Cardiac muscle cell (in vitro differentiated cells and primary cell): ENCODE measurements around the gene OCRL. TPM values are rescaled to one million over a fixed set of nuclear protein-coding genes. Genes with fewer than 3 reads are reported as not detected.
A peak's percentile ranks its signal among the peaks of the same experiment; 100 is the strongest.
"Not testable (repeated sequence)": the region's sequence is repeated elsewhere in the genome, so short reads cannot be mapped to it uniquely, and the experiment has no call there.

ENCODE experiments used
- DNase-seq, 2 donors: peaks; one replicate each; pipeline versions ENCODE4 v3.0.0 to v3.0.0-alpha.2; 2010 to 2017; ENCODE audit warnings: low read depth in 1 of 2, low spot score in 1 of 2
- H3K27ac ChIP-seq: fragments of 200-600 bp; sonication (generic); 2 replicates; pipeline ENCODE4 v1.5.1; 2016
- H3K27me3 ChIP-seq: fragments of 200-600 bp; sonication (generic); 2 replicates; pipeline ENCODE4 v1.6.0; 2016; ENCODE audit warnings: control low read depth
- H3K36me3 ChIP-seq: fragments of 200-600 bp; sonication (generic); 2 replicates; pipeline ENCODE4 v1.5.1; 2016; ENCODE audit warnings: control low read depth
- H3K4me1 ChIP-seq: fragments of 200-600 bp; sonication (generic); 2 replicates; pipeline ENCODE4 v1.8.1; 2017; ENCODE audit warnings: low read depth, mild to moderate bottlenecking, mixed run types
- H3K4me3 ChIP-seq: fragments of 200-600 bp; sonication (generic); 2 replicates; pipeline ENCODE4 v1.5.1; 2016; ENCODE audit warnings: mild to moderate bottlenecking
- H3K9me3 ChIP-seq: fragments of 200-600 bp; sonication (generic); 2 replicates; pipeline ENCODE4 v1.5.1; 2017; ENCODE audit warnings: low read depth, mild to moderate bottlenecking, control low read depth
- polyA plus RNA-seq: library from polyadenylated mRNA; unstranded; fragments of >200 nt; fragmentation: Nextera tagmentation; extraction: Ambion mirVana; gene quantifications from 2 replicates; pipeline ENCODE4 v1.2.1, GENCODE V29; 2016
- total RNA-seq: library from RNA; depleted of rRNA; stranded (reverse); fragments of >200 nt; gene quantifications from 2 replicates; pipeline ENCODE4 v1.2.3, GENCODE V29; 2016
- TF ChIP-seq, protein P1 (sequence below): IDR thresholded peaks from 2 replicates; pipeline ENCODE4 v1.5.1; 2012; ENCODE audit warnings: low read depth, mild to moderate bottlenecking, low read length

The OCRL gene
- total and polyA plus RNA-seq, 2 experiments from 2014 or later = 6.3 to 15.3 TPM

DNA sequence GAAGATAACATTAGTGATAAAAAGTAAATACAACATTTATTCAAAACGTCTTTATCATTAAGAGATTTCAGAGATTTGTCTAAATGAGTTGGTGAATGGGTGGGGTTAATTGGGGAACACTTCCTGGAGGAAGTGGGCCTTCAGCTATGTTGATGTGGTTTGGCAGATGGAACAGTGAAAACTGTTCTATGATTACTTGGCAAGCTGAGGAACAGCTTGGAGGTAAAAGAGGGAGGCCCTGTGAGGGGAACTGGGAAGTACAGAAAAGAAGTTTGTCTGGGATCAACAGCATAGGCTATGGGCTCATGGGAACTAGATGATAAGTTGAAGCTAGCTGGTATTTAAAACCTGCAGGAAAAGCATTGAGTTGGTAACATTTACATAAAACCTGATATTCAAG lies 26.0 kb downstream of the OCRL start:
- Histone ChIP-seq H3K27ac (no peak overlapping the region), H3K4me1 (no peaks in the 10 kb centered on the region), H3K4me3 (no peak overlapping the region), H3K36me3 (peaks cover 32% of the 10 kb centered on the region), H3K9me3 (no peaks in the 10 kb centered on the region), H3K27me3 (no peaks in the 10 kb centered on the region)
- DNase-seq = peak in 1 of 2 donors; percentile 56
- TF ChIP-seq, protein P1, sequence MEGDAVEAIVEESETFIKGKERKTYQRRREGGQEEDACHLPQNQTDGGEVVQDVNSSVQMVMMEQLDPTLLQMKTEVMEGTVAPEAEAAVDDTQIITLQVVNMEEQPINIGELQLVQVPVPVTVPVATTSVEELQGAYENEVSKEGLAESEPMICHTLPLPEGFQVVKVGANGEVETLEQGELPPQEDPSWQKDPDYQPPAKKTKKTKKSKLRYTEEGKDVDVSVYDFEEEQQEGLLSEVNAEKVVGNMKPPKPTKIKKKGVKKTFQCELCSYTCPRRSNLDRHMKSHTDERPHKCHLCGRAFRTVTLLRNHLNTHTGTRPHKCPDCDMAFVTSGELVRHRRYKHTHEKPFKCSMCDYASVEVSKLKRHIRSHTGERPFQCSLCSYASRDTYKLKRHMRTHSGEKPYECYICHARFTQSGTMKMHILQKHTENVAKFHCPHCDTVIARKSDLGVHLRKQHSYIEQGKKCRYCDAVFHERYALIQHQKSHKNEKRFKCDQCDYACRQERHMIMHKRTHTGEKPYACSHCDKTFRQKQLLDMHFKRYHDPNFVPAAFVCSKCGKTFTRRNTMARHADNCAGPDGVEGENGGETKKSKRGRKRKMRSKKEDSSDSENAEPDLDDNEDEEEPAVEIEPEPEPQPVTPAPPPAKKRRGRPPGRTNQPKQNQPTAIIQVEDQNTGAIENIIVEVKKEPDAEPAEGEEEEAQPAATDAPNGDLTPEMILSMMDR = no peak

GRCh38 chrX:129568349-129568748 lies 28.3 kb downstream of the OCRL start:
- no peaks in the 10 kb centered on the region for H3K27me3 ChIP-seq
- TF ChIP-seq, protein P1 = no peak
- no peaks in the 10 kb centered on the region for H3K9me3 ChIP-seq
- no peak overlapping the region for H3K4me3 ChIP-seq
- no peak for DNase-seq
- H3K27ac ChIP-seq = no peak overlapping the region
- H3K36me3 ChIP-seq = peaks cover 21% of the 10 kb centered on the region
- no peaks in the 10 kb centered on the region for H3K4me1 ChIP-seq

DNA sequence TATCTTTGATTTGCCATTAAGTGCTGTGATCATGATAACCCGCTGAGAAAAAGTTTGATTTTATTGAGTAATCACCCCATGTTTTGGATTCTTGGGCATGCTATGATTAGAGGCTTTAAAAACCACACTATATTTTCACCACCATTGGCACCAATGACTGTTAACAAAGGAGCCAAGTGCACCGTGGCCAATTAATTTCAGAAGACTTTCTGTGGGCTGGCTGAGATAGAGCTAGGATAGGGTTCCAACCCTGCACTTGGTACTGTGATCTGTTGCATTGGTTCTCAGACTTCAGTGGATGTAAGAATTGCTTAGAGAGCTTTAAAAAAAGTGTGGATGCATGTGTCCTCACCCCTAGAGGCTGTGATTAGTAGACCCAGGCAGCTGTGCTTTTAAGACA lies 32.4 kb downstream of the OCRL start:
- Histone ChIP-seq H3K27me3 (no peaks in the 10 kb centered on the region), H3K4me1 (no peaks in the 10 kb centered on the region), H3K9me3 (no peaks in the 10 kb centered on the region), H3K36me3 (peaks cover 18% of the 10 kb centered on the region), H3K4me3 (no peak overlapping the region), H3K27ac (no peak overlapping the region)
- TF ChIP-seq, protein P1 = no peak
- DNase-seq = peak in 1 of 2 donors; percentile 24

- H3K27me3 ChIP-seq, H3K27ac ChIP-seq, H3K4me1 ChIP-seq, H3K9me3 ChIP-seq, H3K4me3 ChIP-seq, DNase-seq: not testable (repeated sequence)
- H3K36me3 ChIP-seq = peaks cover 18% of the 10 kb centered on the region
Observed at GRCh38 chrX:129573652-129574051, 33.6 kb downstream of the OCRL start.

GRCh38 chrX:129574214-129574613 lies 34.2 kb downstream of the OCRL start:
- peaks cover 16% of the 10 kb centered on the region for H3K36me3 ChIP-seq

GRCh38 chrX:129576539-129576938 lies 36.5 kb downstream of the OCRL start:
- no peak for DNase-seq
- Histone ChIP-seq H3K4me3 (no peak overlapping the region), H3K36me3 (peaks cover 7% of the 10 kb centered on the region), H3K4me1 (no peaks in the 10 kb centered on the region), H3K9me3 (no peaks in the 10 kb centered on the region), H3K27me3 (no peaks in the 10 kb centered on the region), H3K27ac (no peak overlapping the region)
- TF ChIP-seq, protein P1 = no peak

More at GRCh38 chrX:129574214-129574613, 34.2 kb downstream of the OCRL start:
- no peak for DNase-seq
- H3K4me3 ChIP-seq = no peak overlapping the region
- no peak overlapping the region for H3K27ac ChIP-seq
- no peaks in the 10 kb centered on the region for H3K9me3 ChIP-seq
- H3K4me1 ChIP-seq = no peaks in the 10 kb centered on the region
- TF ChIP-seq, protein P1 = no peak
- H3K27me3 ChIP-seq = no peaks in the 10 kb centered on the region
